Measurements from ENCODE around the gene E2F1.
"Not testable (repeated sequence)": the region's sequence is repeated elsewhere in the genome, so short reads cannot be mapped to it uniquely, and the experiment has no call there.

The E2F1 gene

GRCh38 chr20:33640287-33640686, 45.9 kb downstream of the E2F1 start:
- DNase-seq (ENCODE audit: low read depth) = peak; percentile 19

- DNase-seq (ENCODE audit: low read depth) = no peak
Observed at GRCh38 chr20:33636776-33637175, 49.4 kb downstream of the E2F1 start.

- no peak for DNase-seq (ENCODE audit: low read depth)
Observed at GRCh38 chr20:33635341-33635740, 50.8 kb downstream of the E2F1 start.

GRCh38 chr20:33631910-33632309, 54.3 kb downstream of the E2F1 start:
- not testable (repeated sequence) for DNase-seq (ENCODE audit: low read depth)

- no peak for DNase-seq (ENCODE audit: low read depth)
Observed at GRCh38 chr20:33630507-33630906, 55.7 kb downstream of the E2F1 start.

GRCh38 chr20:33629979-33630378, 56.2 kb downstream of the E2F1 start:
- DNase-seq (ENCODE audit: low read depth) = no peak

GRCh38 chr20:33629533-33629932, 56.7 kb downstream of the E2F1 start:
- DNase-seq (ENCODE audit: low read depth) = no peak

GRCh38 chr20:33627577-33628216, 58.5 kb downstream of the E2F1 start:
- DNase-seq (ENCODE audit: low read depth) = no peak

- no peak for DNase-seq (ENCODE audit: low read depth)
Observed at GRCh38 chr20:33626190-33626589, 60.0 kb downstream of the E2F1 start.

Measured in ELR (cell line).